ENCODE measurements around the gene TTC39A.
"Not testable (repeated sequence)": the region's sequence is repeated elsewhere in the genome, so short reads cannot be mapped to it uniquely, and the experiment has no call there.

Gene TTC39A

DNA sequence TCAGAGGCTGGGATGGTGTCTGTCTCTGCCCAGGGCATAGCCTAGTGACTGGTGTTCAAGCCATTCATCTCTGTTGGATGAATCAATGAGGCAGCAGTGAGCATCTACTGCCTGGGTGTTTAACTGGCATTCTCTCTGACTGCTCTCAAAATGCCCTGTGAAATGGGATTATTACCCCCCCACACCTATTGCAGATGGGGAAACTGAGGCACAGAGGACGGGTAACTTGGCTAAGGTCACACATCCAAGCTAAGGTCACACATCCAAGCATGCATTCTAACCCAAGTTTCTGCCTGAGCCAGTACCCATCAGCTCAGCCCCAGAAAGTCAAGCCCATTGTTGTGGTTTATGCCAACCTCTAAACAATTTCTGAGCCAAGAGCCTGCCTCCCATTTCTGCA, 5.0 kb downstream of the TTC39A start:
- Histone ChIP-seq H3K36me3 (replicated peaks in 1 of 2; ENCODE audit: control insufficient read depth in 2 of 2, insufficient read depth in 2 of 2, low read length in 2 of 2) (no peaks in the 10 kb centered on the region), H3K9ac (ENCODE audit: low read depth, low read length, poor library complexity) (no peak overlapping the region), H3K4me1 (ENCODE audit: control insufficient read depth in 2 of 2, insufficient read depth in 1 of 2, low read depth in 1 of 2, low read length in 2 of 2) (peaks cover 0 to 7% of the 10 kb centered on the region in 2 donors), H3K23ac (ENCODE audit: low read depth, low read length, poor library complexity) (no peak overlapping the region), H3K9me3 (replicated peaks in 1 of 2; ENCODE audit: control insufficient read depth in 2 of 2, insufficient read depth in 1 of 2, low read depth in 1 of 2, low read length in 2 of 2) (no peaks in the 10 kb centered on the region), H3K4ac (ENCODE audit: low read length) (no peak overlapping the region), H2AK5ac (ENCODE audit: low read depth, low read length) (no peak overlapping the region), H3K14ac (ENCODE audit: low read length) (no peak overlapping the region), H4K91ac (ENCODE audit: low read depth, low read length, poor library complexity) (no peak overlapping the region), H3K79me1 (ENCODE audit: low read depth, low read length) (no peaks in the 10 kb centered on the region), H2BK15ac (ENCODE audit: low read length) (no peak overlapping the region), H3K4me2 (ENCODE audit: insufficient read depth, low read length, poor library complexity, severe bottlenecking) (no peak overlapping the region), H3K27ac (replicated peaks; ENCODE audit: low read length) (no peak overlapping the region), H3K18ac (ENCODE audit: low read length) (no peak overlapping the region), H2AFZ (ENCODE audit: low read length) (no peak overlapping the region), H3K27me3 (ENCODE audit: control insufficient read depth in 3 of 3, insufficient read depth in 3 of 3, low read depth in 1 of 3, low read length in 3 of 3) (peaks cover 0 to 43% (median 9%) of the 10 kb centered on the region in 3 experiments), H3K4me3 (ENCODE audit: low read length in 2 of 2) (no peak overlapping the region), H2BK12ac (ENCODE audit: low read length) (no peak overlapping the region), H2BK120ac (ENCODE audit: low read depth, low read length) (no peak overlapping the region), H4K8ac (ENCODE audit: low read depth, low read length) (no peak overlapping the region), H2BK5ac (ENCODE audit: low read length) (no peak overlapping the region)
- no CpG with 5 or more reads among the region's 1 CpG for WGBS, 2 donors (ENCODE audit: extremely low coverage in 2 of 2, insufficient read length in 2 of 2, insufficient replicate concordance in 1 of 2)
- no peak for DNase-seq (ENCODE audit: low spot score)

DNA sequence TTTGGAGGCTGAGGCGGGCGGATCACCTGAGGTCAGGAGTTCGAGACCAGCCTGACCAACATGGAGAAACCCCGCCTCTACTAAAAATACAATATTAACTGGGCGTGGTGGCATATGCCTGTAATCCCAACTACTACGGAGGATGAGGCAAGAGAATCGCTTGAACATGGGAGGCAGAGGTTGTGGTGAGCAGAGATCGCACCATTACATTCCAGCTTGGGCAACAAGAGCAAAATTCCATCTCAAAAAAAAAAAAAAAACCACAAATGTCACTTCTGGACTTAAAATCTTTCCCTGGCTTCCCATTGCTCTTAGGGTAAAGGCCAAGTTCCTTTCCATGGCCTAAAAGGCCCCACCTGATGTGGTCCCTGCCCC, 5.4 kb downstream of the TTC39A start:
- H2BK12ac ChIP-seq (ENCODE audit: low read length); H2AK5ac ChIP-seq (ENCODE audit: low read depth, low read length); H2AFZ ChIP-seq (ENCODE audit: low read length); H3K9me3 ChIP-seq (replicated peaks in 1 of 2; ENCODE audit: control insufficient read depth in 2 of 2, insufficient read depth in 1 of 2, low read depth in 1 of 2, low read length in 2 of 2); H2BK5ac ChIP-seq (ENCODE audit: low read length); H3K4me2 ChIP-seq (ENCODE audit: insufficient read depth, low read length, poor library complexity, severe bottlenecking); H3K27ac ChIP-seq (replicated peaks; ENCODE audit: low read length); H3K4me1 ChIP-seq (ENCODE audit: control insufficient read depth in 2 of 2, insufficient read depth in 1 of 2, low read depth in 1 of 2, low read length in 2 of 2); H4K8ac ChIP-seq (ENCODE audit: low read depth, low read length); H3K4ac ChIP-seq (ENCODE audit: low read length); H3K36me3 ChIP-seq (replicated peaks in 1 of 2; ENCODE audit: control insufficient read depth in 2 of 2, insufficient read depth in 2 of 2, low read length in 2 of 2); H2BK15ac ChIP-seq (ENCODE audit: low read length); H3K9ac ChIP-seq (ENCODE audit: low read depth, low read length, poor library complexity); H4K91ac ChIP-seq (ENCODE audit: low read depth, low read length, poor library complexity); DNase-seq (ENCODE audit: low spot score); H3K4me3 ChIP-seq (ENCODE audit: low read length in 2 of 2); H3K79me1 ChIP-seq (ENCODE audit: low read depth, low read length); H3K23ac ChIP-seq (ENCODE audit: low read depth, low read length, poor library complexity); H3K18ac ChIP-seq (ENCODE audit: low read length); H3K14ac ChIP-seq (ENCODE audit: low read length); H2BK120ac ChIP-seq (ENCODE audit: low read depth, low read length): not testable (repeated sequence)
- no CpG with 5 or more reads among the region's 8 CpGs for WGBS, 2 donors (ENCODE audit: extremely low coverage in 2 of 2, insufficient read length in 2 of 2, insufficient replicate concordance in 1 of 2)
- peaks cover 0 to 43% (median 8%) of the 10 kb centered on the region in 3 experiments for H3K27me3 ChIP-seq (ENCODE audit: control insufficient read depth in 3 of 3, insufficient read depth in 3 of 3, low read depth in 1 of 3, low read length in 3 of 3)

DNA sequence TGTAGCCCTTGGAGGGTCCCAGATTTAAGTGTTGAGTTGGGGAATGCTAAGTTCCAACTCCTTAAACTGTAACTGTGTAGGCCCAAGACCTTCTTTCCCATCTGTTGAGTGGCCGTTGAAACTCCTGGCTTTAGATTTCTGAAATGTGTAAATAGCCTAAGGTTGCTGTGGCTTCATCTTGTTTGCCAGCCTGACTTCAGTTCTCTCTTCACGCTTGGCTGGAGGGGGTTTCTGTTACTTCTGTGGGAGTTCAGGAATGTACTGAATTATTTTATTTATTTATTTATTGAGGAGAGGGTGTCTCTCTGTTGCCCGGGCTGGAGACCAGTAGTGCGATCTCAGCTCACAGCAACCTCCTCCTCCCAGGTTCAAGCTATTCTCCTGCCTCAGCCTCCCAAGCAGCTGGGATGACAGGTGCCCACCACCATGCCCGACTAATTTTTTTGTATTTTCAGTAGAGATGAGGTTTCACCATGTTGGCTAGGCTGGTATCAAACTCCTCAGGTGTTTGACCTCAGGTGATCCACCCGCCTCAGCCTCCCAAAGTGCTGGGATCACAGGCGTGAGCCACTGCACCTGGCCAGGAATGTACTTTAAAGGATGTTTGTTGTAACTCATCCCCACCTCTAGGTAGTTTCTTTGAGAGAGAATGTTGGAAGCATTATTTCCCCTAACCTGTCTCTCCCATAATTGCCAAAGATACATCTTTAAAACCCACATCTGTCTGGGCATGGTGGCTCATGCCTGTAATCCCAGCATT, 5.9 kb downstream of the TTC39A start:
- H3K36me3 ChIP-seq (replicated peaks in 1 of 2; ENCODE audit: control insufficient read depth in 2 of 2, insufficient read depth in 2 of 2, low read length in 2 of 2), result no peaks in the 10 kb centered on the region
- H3K4ac ChIP-seq (ENCODE audit: low read length), result no peak overlapping the region
- no peak overlapping the region for H3K4me3 ChIP-seq (ENCODE audit: low read length in 2 of 2)
- WGBS, 2 donors (ENCODE audit: extremely low coverage in 2 of 2, insufficient read length in 2 of 2, insufficient replicate concordance in 1 of 2), result no CpG with 5 or more reads among the region's 7 CpGs
- DNase-seq (ENCODE audit: low spot score), result no peak
- no peak overlapping the region for H3K18ac ChIP-seq (ENCODE audit: low read length)
- no peak overlapping the region for H2AFZ ChIP-seq (ENCODE audit: low read length)
- H2BK12ac ChIP-seq (ENCODE audit: low read length), result no peak overlapping the region
- no peak overlapping the region for H3K9ac ChIP-seq (ENCODE audit: low read depth, low read length, poor library complexity)
- no peak overlapping the region for H3K23ac ChIP-seq (ENCODE audit: low read depth, low read length, poor library complexity)
- no peak overlapping the region for H3K4me2 ChIP-seq (ENCODE audit: insufficient read depth, low read length, poor library complexity, severe bottlenecking)
- H4K8ac ChIP-seq (ENCODE audit: low read depth, low read length), result no peak overlapping the region
- H3K27ac ChIP-seq (replicated peaks; ENCODE audit: low read length), result no peak overlapping the region
- H4K91ac ChIP-seq (ENCODE audit: low read depth, low read length, poor library complexity), result no peak overlapping the region
- H3K27me3 ChIP-seq (ENCODE audit: control insufficient read depth in 3 of 3, insufficient read depth in 3 of 3, low read depth in 1 of 3, low read length in 3 of 3), result peaks cover 0 to 39% (median 2%) of the 10 kb centered on the region in 3 experiments
- H3K14ac ChIP-seq (ENCODE audit: low read length), result no peak overlapping the region
- H3K9me3 ChIP-seq (replicated peaks in 1 of 2; ENCODE audit: control insufficient read depth in 2 of 2, insufficient read depth in 1 of 2, low read depth in 1 of 2, low read length in 2 of 2), result no peaks in the 10 kb centered on the region
- H2BK15ac ChIP-seq (ENCODE audit: low read length), result no peak overlapping the region
- H2BK5ac ChIP-seq (ENCODE audit: low read length), result no peak overlapping the region
- no peak overlapping the region for H2BK120ac ChIP-seq (ENCODE audit: low read depth, low read length)
- no peak overlapping the region for H2AK5ac ChIP-seq (ENCODE audit: low read depth, low read length)
- H3K4me1 ChIP-seq (ENCODE audit: control insufficient read depth in 2 of 2, insufficient read depth in 1 of 2, low read depth in 1 of 2, low read length in 2 of 2), result peaks cover 0 to 6% of the 10 kb centered on the region in 2 donors
- H3K79me1 ChIP-seq (ENCODE audit: low read depth, low read length), result no peaks in the 10 kb centered on the region

DNA sequence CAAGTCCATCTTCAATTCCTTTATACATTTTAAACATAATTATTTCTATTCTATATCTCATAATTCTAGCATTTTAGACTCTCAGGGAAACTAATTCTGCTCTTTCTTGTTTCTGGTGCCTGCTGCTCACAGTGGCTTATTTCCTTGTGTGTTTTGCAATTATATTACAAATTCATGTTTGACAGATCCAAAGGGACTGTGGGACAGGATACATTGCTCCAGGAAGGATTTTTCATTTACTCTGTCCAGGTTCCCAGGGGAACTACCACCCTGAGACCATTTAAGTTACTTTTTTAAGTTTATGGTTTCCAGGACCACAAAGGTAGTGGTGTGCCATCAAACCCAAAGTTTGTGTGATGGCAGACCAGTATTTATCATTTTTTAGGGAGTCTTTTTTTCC, 6.6 kb downstream of the TTC39A start:
- H3K4me3 ChIP-seq (ENCODE audit: low read length in 2 of 2), result no peak overlapping the region
- H3K23ac ChIP-seq (ENCODE audit: low read depth, low read length, poor library complexity), result no peak overlapping the region

More for the DNA sequence above, 6.6 kb downstream of the TTC39A start:
- Histone ChIP-seq H3K9ac (ENCODE audit: low read depth, low read length, poor library complexity) (no peak overlapping the region), H3K36me3 (replicated peaks in 1 of 2; ENCODE audit: control insufficient read depth in 2 of 2, insufficient read depth in 2 of 2, low read length in 2 of 2) (no peaks in the 10 kb centered on the region), H2BK5ac (ENCODE audit: low read length) (no peak overlapping the region), H3K18ac (ENCODE audit: low read length) (no peak overlapping the region), H4K8ac (ENCODE audit: low read depth, low read length) (no peak overlapping the region), H3K14ac (ENCODE audit: low read length) (no peak overlapping the region), H2AFZ (ENCODE audit: low read length) (no peak overlapping the region), H3K79me1 (ENCODE audit: low read depth, low read length) (no peaks in the 10 kb centered on the region), H2BK120ac (ENCODE audit: low read depth, low read length) (no peak overlapping the region), H3K27me3 (ENCODE audit: control insufficient read depth in 3 of 3, insufficient read depth in 3 of 3, low read depth in 1 of 3, low read length in 3 of 3) (peaks cover 0 to 33% (median 0%) of the 10 kb centered on the region in 3 experiments), H3K27ac (replicated peaks; ENCODE audit: low read length) (no peak overlapping the region), H4K91ac (ENCODE audit: low read depth, low read length, poor library complexity) (no peak overlapping the region), H2BK12ac (ENCODE audit: low read length) (no peak overlapping the region), H3K4me1 (ENCODE audit: control insufficient read depth in 2 of 2, insufficient read depth in 1 of 2, low read depth in 1 of 2, low read length in 2 of 2) (peaks cover 0 to 6% of the 10 kb centered on the region in 2 donors), H2AK5ac (ENCODE audit: low read depth, low read length) (no peak overlapping the region), H3K4me2 (ENCODE audit: insufficient read depth, low read length, poor library complexity, severe bottlenecking) (no peak overlapping the region), H2BK15ac (ENCODE audit: low read length) (no peak overlapping the region), H3K4ac (ENCODE audit: low read length) (no peak overlapping the region), H3K9me3 (replicated peaks in 1 of 2; ENCODE audit: control insufficient read depth in 2 of 2, insufficient read depth in 1 of 2, low read depth in 1 of 2, low read length in 2 of 2) (no peaks in the 10 kb centered on the region)
- no peak for DNase-seq (ENCODE audit: low spot score)

Data from neuronal stem cell (in vitro differentiated cells).